Pulmonary artery endothelial cell (primary cell): ENCODE measurements around the gene TAF11L14. TPM values are rescaled to one million over a fixed set of nuclear protein-coding genes. Genes with fewer than 3 reads are reported as not detected.
"Not testable (repeated sequence)": the region's sequence is repeated elsewhere in the genome, so short reads cannot be mapped to it uniquely, and the experiment has no call there.

Experiments
- DNase-seq: peaks from one replicate; pipeline ENCODE4 v3.0.0-alpha.2; 2011; ENCODE audit warnings: low read depth, low spot score
- total RNA-seq: library from RNA; depleted of rRNA; stranded (reverse); fragments of >200 nt; gene quantifications from 2 replicates; pipeline ENCODE4 v1.2.3, GENCODE V29; 2014

TAF11L14 gene
- total RNA-seq, result not detected in 2 replicates

- DNase-seq, result no peak
Measured at GRCh38 chr5:17634160-17634559, at the start of gene TAF11L14. Gene TAF11L14, plus strand, starts transcription at chr5:17634460.

- DNase-seq, result not testable (repeated sequence)
Measured at GRCh38 chr5:17585658-17586057, 48.6 kb upstream of the TAF11L14 start, which contains the start of gene TAF11L7. Gene TAF11L7, minus strand, starts transcription at chr5:17585758.

- not testable (repeated sequence) for DNase-seq
Measured at GRCh38 chr5:17590860-17591259, 43.4 kb upstream of the TAF11L14 start, which contains the start of gene TAF11L8. Gene TAF11L8, minus strand, starts transcription at chr5:17590960.

- not testable (repeated sequence) for DNase-seq
Measured at GRCh38 chr5:17594255-17594654, 40.0 kb upstream of the TAF11L14 start, which contains the start of gene TAF11L9. Gene TAF11L9, minus strand, starts transcription at chr5:17594394.

GRCh38 chr5:17597728-17598127 lies 36.5 kb upstream of the TAF11L14 start, which contains the start of gene TAF11L10:
Gene TAF11L10, minus strand, starts transcription at chr5:17597828.
- DNase-seq, result not testable (repeated sequence)

GRCh38 chr5:17603880-17604279 lies 30.4 kb upstream of the TAF11L14 start, which contains the start of gene TAF11L11:
Gene TAF11L11, plus strand, starts transcription at chr5:17604183.
- DNase-seq, result not testable (repeated sequence)

GRCh38 chr5:17604951-17605350 lies 29.3 kb upstream of the TAF11L14 start:
- DNase-seq, result no peak

- not testable (repeated sequence) for DNase-seq
Measured at GRCh38 chr5:17607461-17607860, 26.8 kb upstream of the TAF11L14 start.

- DNase-seq, result not testable (repeated sequence)
Measured at GRCh38 chr5:17610092-17610491, 24.2 kb upstream of the TAF11L14 start, which contains the start of gene TAF11L12. Gene TAF11L12, plus strand, starts transcription at chr5:17610392.

- no peak for DNase-seq
Measured at GRCh38 chr5:17614872-17615605, 19.2 kb upstream of the TAF11L14 start.

GRCh38 chr5:17619354-17619753 lies 14.9 kb upstream of the TAF11L14 start:
- DNase-seq, result no peak

- DNase-seq, result no peak
Measured at GRCh38 chr5:17620627-17621026, 13.6 kb upstream of the TAF11L14 start.

GRCh38 chr5:17625686-17626085 lies 8.6 kb upstream of the TAF11L14 start:
- DNase-seq, result no peak

- DNase-seq, result not testable (repeated sequence)
Measured at GRCh38 chr5:17631788-17632187, 2.5 kb upstream of the TAF11L14 start, which contains the start of gene TAF11L13. Gene TAF11L13, plus strand, starts transcription at chr5:17632088.

GRCh38 chr5:17649232-17649631 lies 15.0 kb downstream of the TAF11L14 start:
- not testable (repeated sequence) for DNase-seq

GRCh38 chr5:17655201-17655759 lies 21.0 kb downstream of the TAF11L14 start:
- not testable (repeated sequence) for DNase-seq

- no peak for DNase-seq
Measured at GRCh38 chr5:17655921-17656320, 21.7 kb downstream of the TAF11L14 start.

- DNase-seq, result no peak
Measured at GRCh38 chr5:17663182-17663581, 28.9 kb downstream of the TAF11L14 start.

- no peak for DNase-seq
Measured at GRCh38 chr5:17665836-17666235, 31.6 kb downstream of the TAF11L14 start.

GRCh38 chr5:17666726-17667235 lies 32.5 kb downstream of the TAF11L14 start:
- no peak for DNase-seq

GRCh38 chr5:17670353-17670752 lies 36.1 kb downstream of the TAF11L14 start:
- no peak for DNase-seq

GRCh38 chr5:17678751-17679324 lies 44.6 kb downstream of the TAF11L14 start:
- DNase-seq, result no peak
